Neuronal stem cell (in vitro differentiated cells): ENCODE results near the gene CHST11.

Source experiments
- DNase-seq: peaks from one replicate; pipeline ENCODE4 v3.0.0-alpha.2; 2013; ENCODE audit warnings: low spot score
- H2AFZ ChIP-seq: one replicate; pipeline ENCODE4 v1.6.1; 2013; ENCODE audit warnings: mild to moderate bottlenecking, low read length, inconsistent platforms
- H2AK5ac ChIP-seq: 2 replicates; pipeline ENCODE4 v1.6.1; 2013; ENCODE audit warnings: low read depth, mild to moderate bottlenecking, inconsistent platforms, low read length, moderate library complexity, mixed read lengths
- H2BK120ac ChIP-seq: 2 replicates; pipeline ENCODE4 v1.6.1; 2013; ENCODE audit warnings: low read depth, mild to moderate bottlenecking, inconsistent platforms, low read length, moderate library complexity, mixed read lengths
- H2BK12ac ChIP-seq: one replicate; pipeline ENCODE4 v1.6.1; 2013; ENCODE audit warnings: low read length, inconsistent platforms
- H2BK15ac ChIP-seq: 2 replicates; pipeline ENCODE4 v1.6.1; 2013; ENCODE audit warnings: mild to moderate bottlenecking, low read length, inconsistent platforms, mixed read lengths
- H2BK5ac ChIP-seq: one replicate; pipeline ENCODE4 v1.6.1; 2013; ENCODE audit warnings: inconsistent platforms, mild to moderate bottlenecking, low read length, moderate library complexity
- H3K14ac ChIP-seq: one replicate; pipeline ENCODE4 v1.6.1; 2013; ENCODE audit warnings: low read length, inconsistent platforms
- H3K18ac ChIP-seq: 2 replicates; pipeline ENCODE4 v1.6.1; 2013; ENCODE audit warnings: low read length, inconsistent platforms
- H3K23ac ChIP-seq: 2 replicates; pipeline ENCODE4 v1.6.1; 2013; ENCODE audit warnings: low read depth, mild to moderate bottlenecking, mixed read lengths, low read length, inconsistent platforms; ENCODE audit not compliant: poor library complexity
- H3K27ac ChIP-seq: replicated peaks from 3 replicates; pipeline ENCODE4 v1.5.1; 2013; ENCODE audit warnings: low read length, inconsistent platforms
- H3K27me3 ChIP-seq, 3 experiments: 2 replicates each; pipeline ENCODE4 v1.6.1; 2013; ENCODE audit warnings: low read length in 3 of 3, mild to moderate bottlenecking in 2 of 3, inconsistent platforms in 1 of 3, low read depth in 1 of 3, mixed read lengths in 1 of 3, moderate library complexity in 1 of 3; ENCODE audit not compliant: control insufficient read depth in 3 of 3, insufficient read depth in 3 of 3
- H3K36me3 ChIP-seq, 2 donors: replicated peaks in 1 of 2; 2 replicates each; pipeline ENCODE4 v1.6.1; 2013; ENCODE audit warnings: low read length in 2 of 2; ENCODE audit not compliant: control insufficient read depth in 2 of 2, insufficient read depth in 2 of 2
- H3K4ac ChIP-seq: 2 replicates; pipeline ENCODE4 v1.6.1; 2013; ENCODE audit warnings: inconsistent platforms, mild to moderate bottlenecking, low read length, moderate library complexity
- H3K4me1 ChIP-seq, 2 donors: 1 replicate in 1 of 2; 2 replicates in 1 of 2; pipeline ENCODE4 v1.6.1; 2013; ENCODE audit warnings: low read length in 2 of 2, low read depth in 1 of 2; ENCODE audit not compliant: control insufficient read depth in 2 of 2, insufficient read depth in 1 of 2
- H3K4me2 ChIP-seq: one replicate; pipeline ENCODE4 v1.6.1; 2013; ENCODE audit warnings: mild to moderate bottlenecking, low read length, inconsistent platforms; ENCODE audit not compliant: insufficient read depth, poor library complexity, severe bottlenecking
- H3K4me3 ChIP-seq, 2 donors: 2 replicates each; pipeline ENCODE4 v1.5.1; 2013; ENCODE audit warnings: low read length in 2 of 2, mild to moderate bottlenecking in 2 of 2, inconsistent platforms in 1 of 2, moderate library complexity in 1 of 2
- H3K79me1 ChIP-seq: one replicate; pipeline ENCODE4 v1.6.1; 2013; ENCODE audit warnings: low read depth, mild to moderate bottlenecking, inconsistent platforms, low read length, moderate library complexity
- H3K9ac ChIP-seq: one replicate; pipeline ENCODE4 v1.6.1; 2013; ENCODE audit warnings: mild to moderate bottlenecking, low read depth, low read length, inconsistent platforms; ENCODE audit not compliant: poor library complexity
- H3K9me3 ChIP-seq, 2 donors: replicated peaks in 1 of 2; 2 replicates each; pipeline versions ENCODE3 to v1.6.1; 2013; ENCODE audit warnings: low read length in 2 of 2, mild to moderate bottlenecking in 2 of 2, inconsistent platforms in 1 of 2, low read depth in 1 of 2, mixed read lengths in 1 of 2, moderate library complexity in 1 of 2; ENCODE audit not compliant: control insufficient read depth in 2 of 2, insufficient read depth in 1 of 2
- H4K8ac ChIP-seq: one replicate; pipeline ENCODE4 v1.6.1; 2013; ENCODE audit warnings: low read depth, mild to moderate bottlenecking, inconsistent platforms, low read length, moderate library complexity
- H4K91ac ChIP-seq: one replicate; pipeline ENCODE4 v1.6.1; 2013; ENCODE audit warnings: low read length, low read depth, mild to moderate bottlenecking, inconsistent platforms; ENCODE audit not compliant: poor library complexity
- WGBS, 2 donors: extraction: QIAGEN DNeasy Blood & Tissue Kit; methylation state at CpG; one replicate each; pipeline ENCODE4 v1.1.7; 2013; ENCODE audit warnings: missing lambda C conversion rate in 2 of 2, mixed read lengths in 1 of 2; ENCODE audit not compliant: insufficient read length in 2 of 2, insufficient replicate concordance in 1 of 2; ENCODE audit errors: extremely low coverage in 2 of 2; 5-methylcytosine and 5-hydroxymethylcytosine counted together

The CHST11 gene

DNA sequence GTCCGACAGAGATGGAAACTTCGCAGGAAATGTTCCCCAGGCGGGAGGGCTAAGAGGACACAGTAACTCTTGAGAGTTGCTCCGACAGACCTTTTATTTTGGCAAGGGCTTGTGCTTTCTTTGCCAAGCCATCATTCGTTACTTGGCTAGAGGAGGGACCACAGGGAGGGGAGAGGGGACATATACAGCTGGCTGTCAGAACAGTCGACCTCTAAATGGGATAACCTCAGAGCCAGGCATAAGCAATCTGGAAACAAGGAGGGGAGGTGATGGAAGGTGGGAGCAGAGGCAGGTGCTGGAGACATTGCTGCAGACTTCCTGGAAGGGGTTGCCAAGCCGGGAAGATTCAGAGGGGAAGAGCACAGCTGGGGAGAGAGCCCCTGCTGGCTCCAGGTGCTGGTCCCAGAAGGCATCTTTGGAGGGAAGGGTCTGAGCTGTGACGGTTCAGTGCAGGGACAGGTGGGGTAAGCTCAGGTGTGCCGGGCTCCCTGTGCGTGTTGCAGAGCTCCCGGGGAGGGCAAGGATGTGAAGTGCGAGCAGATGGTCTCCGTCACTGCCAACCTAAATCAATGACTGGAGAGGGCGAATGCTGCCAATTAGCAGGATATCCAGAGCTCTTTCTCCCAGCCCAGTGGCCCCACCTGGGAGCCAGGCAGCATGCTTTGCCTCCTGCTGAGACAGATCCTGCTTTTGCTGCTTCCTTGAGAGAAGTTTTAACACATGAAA is 50.1 kb downstream of the CHST11 start:
- no CpG with 5 or more reads among the region's 14 CpGs for WGBS, 2 donors
- no peak for DNase-seq

DNA sequence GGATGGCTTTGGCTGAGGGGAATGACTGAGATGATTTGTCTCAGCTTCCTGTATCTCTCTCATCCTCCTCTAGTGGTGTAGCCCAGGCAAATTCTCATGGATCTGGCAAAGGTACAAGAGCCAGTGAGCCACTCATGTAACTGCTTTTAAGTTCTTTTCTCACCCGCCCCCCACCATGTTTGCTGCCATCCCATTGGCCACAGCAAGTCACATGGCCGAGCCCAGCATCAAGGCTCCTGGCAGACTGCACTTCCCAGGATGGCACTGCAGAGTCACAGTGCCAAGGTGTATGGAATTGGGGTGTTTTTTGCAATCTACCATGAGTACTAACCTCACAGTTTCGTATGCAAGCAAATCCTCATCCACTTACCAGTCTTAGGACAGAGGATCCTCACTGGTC is 50.9 kb downstream of the CHST11 start:
- H3K18ac ChIP-seq: no peak overlapping the region
- H3K27me3 ChIP-seq: no peaks in the 10 kb centered on the region
- no peak overlapping the region for H2BK120ac ChIP-seq
- H3K4me1 ChIP-seq: peaks cover 0 to 7% of the 10 kb centered on the region in 2 donors
- no peak overlapping the region for H3K14ac ChIP-seq
- H2AFZ ChIP-seq: no peak overlapping the region
- H3K9ac ChIP-seq: no peak overlapping the region
- H3K79me1 ChIP-seq: no peaks in the 10 kb centered on the region
- H4K8ac ChIP-seq: no peak overlapping the region
- H3K4me2 ChIP-seq: no peak overlapping the region
- H2BK15ac ChIP-seq: no peak overlapping the region
- no peaks in the 10 kb centered on the region for H3K36me3 ChIP-seq
- H3K23ac ChIP-seq: no peak overlapping the region
- H3K27ac ChIP-seq: no peak overlapping the region
- H4K91ac ChIP-seq: no peak overlapping the region
- H3K4ac ChIP-seq: no peak overlapping the region
- H2AK5ac ChIP-seq: no peak overlapping the region
- no peak overlapping the region for H3K4me3 ChIP-seq
- H2BK5ac ChIP-seq: no peak overlapping the region
- no peak overlapping the region for H2BK12ac ChIP-seq
- no peaks in the 10 kb centered on the region for H3K9me3 ChIP-seq
- whole genome bisulfite sequencing, 2 donors: no CpG with 5 or more reads among the region's 3 CpGs
- DNase-seq: no peak

More for the DNA sequence above, 50.1 kb downstream of the CHST11 start:
- Histone ChIP-seq H3K23ac (no peak overlapping the region), H3K18ac (no peak overlapping the region), H4K8ac (no peak overlapping the region), H2AFZ (no peak overlapping the region), H2BK120ac (no peak overlapping the region), H3K4me3 (no peak overlapping the region), H2AK5ac (no peak overlapping the region), H3K36me3 (no peaks in the 10 kb centered on the region), H2BK15ac (no peak overlapping the region), H3K4me1 (peaks cover 0 to 7% of the 10 kb centered on the region in 2 donors), H3K4me2 (no peak overlapping the region), H3K27me3 (no peaks in the 10 kb centered on the region), H2BK12ac (no peak overlapping the region), H4K91ac (no peak overlapping the region), H3K14ac (no peak overlapping the region), H3K9me3 (no peaks in the 10 kb centered on the region), H3K4ac (no peak overlapping the region), H2BK5ac (no peak overlapping the region), H3K79me1 (no peaks in the 10 kb centered on the region), H3K9ac (no peak overlapping the region), H3K27ac (no peak overlapping the region)

DNA sequence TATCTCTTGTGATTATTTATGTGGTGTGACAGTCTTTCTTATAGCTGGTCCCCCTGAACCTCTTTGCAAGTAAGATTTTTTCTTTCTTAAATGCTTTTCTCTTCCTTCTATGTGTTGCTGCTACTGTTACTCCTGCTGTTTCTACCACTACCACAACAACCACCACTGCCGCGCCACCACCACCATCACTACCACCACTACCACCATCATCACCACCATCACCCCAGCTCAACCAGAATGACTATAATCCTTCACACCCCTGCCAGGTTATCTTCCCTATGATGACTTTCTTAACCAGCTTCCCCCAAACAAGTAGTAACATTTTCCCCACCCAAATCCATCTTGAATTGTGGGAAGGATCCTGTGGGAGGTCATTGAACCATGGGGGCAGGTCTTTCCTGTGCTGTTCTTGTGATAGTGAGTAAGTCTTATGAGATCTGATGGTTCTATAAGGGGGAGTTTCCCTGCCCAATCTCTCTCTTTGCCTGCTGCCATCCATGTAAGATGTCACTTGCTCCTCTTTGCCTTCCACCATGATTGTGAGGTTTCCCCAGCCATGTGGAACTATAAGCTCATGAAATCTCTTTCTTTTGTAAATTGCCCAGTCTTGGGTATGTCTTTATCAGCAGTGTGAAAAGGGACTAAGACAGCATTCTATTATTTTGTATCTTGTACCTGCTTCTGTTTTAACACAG is 52.2 kb downstream of the CHST11 start:
- no peak overlapping the region for H2BK120ac ChIP-seq
- H2BK12ac ChIP-seq: no peak overlapping the region
- H4K91ac ChIP-seq: no peak overlapping the region
- no peak overlapping the region for H3K4me2 ChIP-seq
- no peak overlapping the region for H3K4ac ChIP-seq
- no peak overlapping the region for H2BK15ac ChIP-seq
- WGBS, 2 donors: no CpG with 5 or more reads among the region's 2 CpGs
- no peaks in the 10 kb centered on the region for H3K36me3 ChIP-seq
- no peak overlapping the region for H2BK5ac ChIP-seq
- no peak overlapping the region for H3K27ac ChIP-seq
- H3K4me1 ChIP-seq: peaks cover 3 to 10% of the 10 kb centered on the region in 2 donors
- H3K27me3 ChIP-seq: no peaks in the 10 kb centered on the region
- no peak overlapping the region for H4K8ac ChIP-seq
- H3K4me3 ChIP-seq: no peak overlapping the region
- H2AK5ac ChIP-seq: no peak overlapping the region
- DNase-seq: no peak
- no peaks in the 10 kb centered on the region for H3K79me1 ChIP-seq
- H3K23ac ChIP-seq: no peak overlapping the region
- H3K18ac ChIP-seq: no peak overlapping the region
- no peak overlapping the region for H2AFZ ChIP-seq
- no peak overlapping the region for H3K14ac ChIP-seq
- no peaks in the 10 kb centered on the region for H3K9me3 ChIP-seq
- no peak overlapping the region for H3K9ac ChIP-seq

DNA sequence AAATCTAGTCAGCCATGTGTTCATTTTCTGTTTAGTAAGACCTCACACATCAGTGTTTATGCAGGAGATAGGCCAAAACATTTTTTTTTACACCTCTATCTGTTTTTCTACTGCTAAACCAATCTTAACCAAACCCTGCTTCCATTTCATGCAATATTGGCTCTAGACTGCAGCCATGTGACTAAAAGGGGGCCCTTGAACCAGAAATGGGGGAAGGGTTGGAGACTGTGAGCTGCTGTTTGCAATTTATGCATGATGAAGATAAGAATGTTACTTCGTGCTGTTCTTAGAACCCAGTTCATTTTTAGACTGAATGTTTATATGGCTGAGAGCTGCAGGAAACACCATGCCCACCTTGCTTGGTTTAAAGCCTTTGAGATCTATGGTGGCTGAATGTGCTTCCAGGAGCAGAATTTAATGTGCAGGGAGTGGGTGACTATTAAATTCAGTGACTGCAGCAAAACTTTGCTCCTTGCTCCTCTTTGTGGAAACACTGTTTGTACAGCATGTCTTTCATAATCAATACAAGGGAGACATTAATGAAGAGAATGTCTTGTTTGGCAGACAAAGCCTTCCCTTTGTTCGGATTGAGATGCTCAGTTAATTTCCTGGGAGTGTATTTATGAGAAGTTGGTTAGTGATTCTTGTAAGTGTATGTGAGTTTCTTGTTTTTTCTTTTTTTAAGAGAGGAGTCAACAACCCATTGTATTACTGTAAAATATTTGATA is 53.6 kb downstream of the CHST11 start:
- Histone ChIP-seq H3K27ac (no peak overlapping the region), H4K8ac (no peak overlapping the region), H3K79me1 (peaks cover 4% of the 10 kb centered on the region), H4K91ac (no peak overlapping the region), H2AK5ac (no peak overlapping the region), H3K9me3 (no peaks in the 10 kb centered on the region), H3K4me2 (no peak overlapping the region), H2BK120ac (no peak overlapping the region), H3K27me3 (no peaks in the 10 kb centered on the region), H3K23ac (no peak overlapping the region), H2BK15ac (no peak overlapping the region), H3K4me3 (no peak overlapping the region), H2AFZ (no peak overlapping the region), H2BK5ac (no peak overlapping the region), H3K4me1 (peaks cover 3 to 13% of the 10 kb centered on the region in 2 donors), H2BK12ac (no peak overlapping the region), H3K18ac (no peak overlapping the region), H3K9ac (no peak overlapping the region), H3K14ac (no peak overlapping the region), H3K4ac (no peak overlapping the region), H3K36me3 (no peaks in the 10 kb centered on the region)
- no CpG with 5 or more reads among the region's 2 CpGs for WGBS, 2 donors
- DNase-seq: no peak
